Hypothalamus (tissue), 51 donors: ENCODE data around the gene CPM.
A peak's percentile ranks its signal among the peaks of the same experiment; 100 is the strongest.

ENCODE experiments used
- DNase-seq, 51 donors: peaks; one replicate each; lab custom pipeline; 2025; lab: John Stamatoyannopoulos, UW

The CPM gene

DNA sequence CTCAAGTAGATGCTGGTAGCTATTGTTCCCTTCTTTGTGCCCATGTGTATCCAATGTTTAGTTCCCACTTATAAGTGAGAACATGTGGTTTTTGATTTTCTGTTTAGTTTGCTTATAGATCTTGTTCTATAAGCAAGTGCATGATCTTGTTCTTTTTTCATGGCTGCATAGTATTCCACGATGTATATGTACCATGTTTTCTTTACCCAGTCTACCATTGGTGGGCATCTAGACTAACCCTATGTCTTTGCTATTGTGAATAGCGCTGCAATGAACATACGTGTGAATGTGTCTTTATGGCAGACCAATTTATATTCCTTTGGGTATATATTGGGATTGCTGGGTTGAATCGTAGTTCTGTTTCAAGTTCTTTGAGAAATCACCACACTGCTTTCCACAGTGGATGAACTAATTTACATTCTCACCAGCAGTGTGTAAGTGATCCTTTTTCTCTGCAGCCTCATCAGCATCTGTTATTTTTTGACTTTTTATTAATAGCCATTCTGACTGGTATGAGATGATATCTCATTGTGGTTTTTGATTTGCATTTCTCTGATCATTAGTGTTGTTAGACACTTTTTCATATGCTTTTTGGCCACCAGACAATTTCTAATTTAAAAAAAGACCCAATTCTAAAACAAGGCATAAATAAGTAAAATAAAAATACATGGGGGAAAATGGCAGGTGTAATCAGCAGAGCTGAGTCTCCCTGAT is 50.6 kb downstream of the CPM start:
- DNase-seq: no peak

DNA sequence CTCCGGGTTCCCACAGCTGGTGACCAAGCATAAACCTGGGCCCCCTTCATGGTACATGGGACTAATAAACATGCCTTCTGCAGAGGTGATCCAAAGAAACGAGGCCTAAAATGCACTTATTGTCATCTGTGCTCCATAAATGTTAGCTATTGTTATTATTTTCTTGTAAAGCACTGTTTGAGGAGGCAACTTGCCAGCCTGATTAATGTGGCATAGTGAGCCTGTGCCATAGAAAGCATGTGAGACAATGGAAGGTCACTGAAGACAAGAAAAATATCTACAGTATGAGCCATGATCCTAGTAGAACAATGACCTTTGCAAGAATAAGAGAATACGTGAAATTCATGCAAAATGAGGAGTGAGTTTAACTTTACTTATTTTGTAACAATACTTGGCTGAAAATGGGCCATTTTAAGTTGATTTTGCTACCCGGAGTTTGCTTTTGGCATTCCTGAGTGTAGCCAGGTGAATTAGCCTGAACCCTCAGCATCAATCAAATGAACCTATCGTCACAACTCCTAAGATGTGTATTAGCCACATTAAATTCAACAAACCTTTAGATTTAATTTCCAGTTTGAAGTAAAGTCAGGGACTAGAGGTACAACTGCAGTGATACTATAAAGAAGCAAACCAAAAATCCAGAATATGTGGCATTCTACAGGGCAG is 52.2 kb downstream of the CPM start:
- DNase-seq: peak in 2 of 51 donors; percentile 6 to 31

DNA sequence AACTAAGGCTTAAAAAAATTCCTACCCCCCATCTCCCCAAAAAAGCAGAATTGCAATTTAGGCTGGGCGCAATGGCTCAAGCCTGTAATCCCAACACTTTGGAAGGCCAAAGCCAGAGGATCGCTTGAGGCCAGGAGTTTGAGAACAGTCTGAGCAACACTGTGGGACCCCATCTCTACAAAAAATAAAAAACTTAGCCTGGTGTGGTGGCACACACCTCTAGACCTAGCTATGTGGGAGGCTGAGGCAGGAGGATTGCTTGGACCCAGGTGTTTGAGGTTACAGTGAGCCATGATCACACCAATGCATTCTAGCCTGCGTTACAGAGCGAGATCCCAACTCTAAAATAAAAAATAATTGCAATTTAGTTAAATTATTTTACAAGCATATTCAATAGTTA is 54.1 kb downstream of the CPM start:
- no peak for DNase-seq

DNA sequence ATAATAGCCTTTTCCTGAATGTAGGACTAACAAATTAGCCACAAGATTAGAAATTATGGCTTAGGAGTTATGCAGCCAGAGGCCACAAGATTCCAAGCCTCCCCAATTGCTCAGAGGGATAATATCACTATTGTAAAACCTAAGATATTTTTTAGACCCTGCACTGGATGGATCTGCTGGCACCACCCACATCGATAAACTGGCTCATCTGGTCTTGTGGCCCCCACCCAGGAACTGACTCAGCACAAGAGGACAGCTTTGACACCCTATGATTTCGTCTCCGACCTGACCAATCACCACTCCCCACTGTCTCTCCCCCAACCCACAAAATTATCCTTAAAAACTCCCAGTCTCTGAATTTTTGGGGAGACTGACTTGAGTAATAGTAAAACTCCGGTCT is 54.7 kb downstream of the CPM start:
- DNase-seq: no peak

DNA sequence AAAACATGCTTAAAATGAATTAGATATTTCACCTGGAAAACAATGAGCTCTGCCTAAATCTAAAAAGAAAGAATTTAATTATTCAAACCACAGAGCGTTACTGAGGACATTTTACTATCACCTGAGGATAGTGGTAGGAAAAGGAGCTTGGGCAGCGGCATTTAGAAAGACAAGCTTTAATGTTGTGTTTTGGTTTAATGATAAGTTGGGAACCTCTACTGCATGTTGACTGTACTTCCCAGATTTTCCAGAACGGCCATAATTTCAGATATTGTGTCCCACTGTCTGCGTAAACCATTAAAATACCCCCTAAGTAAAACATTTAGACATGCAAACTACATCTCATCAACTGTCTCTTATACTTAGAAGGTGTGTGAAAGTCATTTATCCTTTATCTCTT is 55.4 kb downstream of the CPM start:
- DNase-seq: no peak

DNA sequence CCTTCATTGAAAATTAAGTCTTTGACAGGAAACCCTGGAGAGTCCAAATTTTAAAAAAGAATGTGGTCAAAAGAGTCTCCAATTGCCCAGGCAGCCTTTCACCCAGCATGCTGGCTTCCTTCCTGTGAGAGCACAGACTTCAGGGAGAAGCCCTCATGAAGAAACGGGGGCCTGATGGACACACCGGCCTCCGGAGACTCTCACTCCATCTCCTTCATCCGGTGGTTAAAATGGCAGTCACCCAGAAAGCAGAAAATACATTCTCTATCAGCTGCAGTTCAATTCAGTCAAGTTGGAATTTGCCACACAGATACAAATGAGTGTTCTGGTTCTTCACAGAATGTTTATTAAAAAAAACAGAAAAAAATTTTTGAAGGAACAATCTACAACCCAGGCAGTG is 56.5 kb downstream of the CPM start:
- peak in 14 of 51 donors; percentile 1 to 50 (median 10) for DNase-seq

DNA sequence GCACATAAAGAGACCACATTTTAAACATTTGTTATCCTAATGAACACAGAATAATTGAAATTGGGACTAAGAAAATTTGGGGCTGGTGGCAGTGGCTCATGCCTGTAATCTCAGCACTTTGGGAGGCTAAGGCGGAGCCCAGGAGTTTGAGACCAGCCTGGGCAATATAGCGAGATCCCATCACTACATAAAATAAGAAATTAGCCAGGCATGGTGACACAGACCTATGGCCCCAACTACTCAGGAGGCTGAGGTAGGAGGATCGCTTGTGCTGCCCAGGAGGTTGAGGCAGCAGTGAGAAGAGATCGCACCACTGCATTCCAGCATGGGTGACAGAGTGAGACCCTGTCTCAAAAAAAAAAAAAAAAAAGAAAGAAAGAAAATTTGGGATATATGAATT is 59.7 kb downstream of the CPM start:
- no peak for DNase-seq

DNA sequence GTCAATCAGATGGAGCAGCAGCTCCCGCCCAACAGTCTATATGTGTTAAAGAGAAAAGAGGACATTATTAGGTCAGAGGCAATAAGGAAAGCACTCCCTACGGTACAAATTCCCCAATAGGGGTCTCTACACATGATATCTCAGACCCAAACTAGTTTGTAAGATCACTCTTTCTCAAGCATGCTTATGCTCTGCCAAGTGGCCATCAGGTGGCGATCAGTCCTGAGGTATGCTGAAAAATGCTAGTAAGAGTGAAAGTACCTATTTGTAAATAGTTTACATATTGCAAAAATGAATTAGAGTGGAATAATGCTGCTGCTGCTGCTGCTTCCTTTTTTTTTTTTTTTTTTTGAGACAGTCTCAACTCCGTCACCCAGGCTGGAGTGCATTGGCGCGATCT is 61.0 kb downstream of the CPM start:
- no peak for DNase-seq

DNA sequence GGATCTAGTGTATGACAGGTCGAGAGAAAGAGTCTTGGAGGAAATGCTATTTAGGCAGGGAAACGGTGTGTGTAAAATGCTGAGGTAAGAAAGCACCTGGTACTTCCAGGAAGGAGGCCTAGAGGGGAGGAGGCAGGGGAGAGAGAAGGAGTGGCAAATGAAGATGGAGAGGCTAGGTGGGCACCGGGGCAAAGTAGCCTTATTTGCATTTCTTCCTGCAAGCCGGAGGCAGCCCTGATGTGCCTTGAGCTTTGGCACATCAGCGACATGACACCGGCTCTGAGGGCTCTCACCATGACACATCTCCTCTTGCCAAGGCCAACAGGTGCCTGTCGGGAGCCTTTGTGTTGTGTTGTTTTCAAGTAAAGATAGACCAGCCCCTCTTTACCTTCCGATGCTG is 61.6 kb downstream of the CPM start:
- DNase-seq: no peak

DNA sequence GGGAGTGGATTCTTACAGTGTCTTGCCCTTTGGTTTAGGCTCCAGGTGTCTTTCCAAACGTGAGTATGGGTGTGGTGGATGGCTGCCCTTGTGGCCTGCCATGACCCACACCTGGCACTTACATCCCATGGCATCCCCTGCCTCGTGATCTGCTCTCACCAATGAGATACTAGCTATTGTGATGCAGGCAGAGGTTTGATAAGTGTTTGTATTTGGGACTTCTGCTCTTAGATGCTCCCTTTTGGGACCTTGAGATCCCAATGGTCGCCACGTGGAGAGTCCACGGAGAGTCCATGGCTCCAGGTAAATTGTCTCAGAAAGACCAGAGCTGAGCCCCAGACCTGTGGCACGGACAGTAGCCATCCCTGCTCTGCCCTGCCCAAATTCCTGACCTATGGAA is 62.5 kb downstream of the CPM start:
- DNase-seq: no peak

DNA sequence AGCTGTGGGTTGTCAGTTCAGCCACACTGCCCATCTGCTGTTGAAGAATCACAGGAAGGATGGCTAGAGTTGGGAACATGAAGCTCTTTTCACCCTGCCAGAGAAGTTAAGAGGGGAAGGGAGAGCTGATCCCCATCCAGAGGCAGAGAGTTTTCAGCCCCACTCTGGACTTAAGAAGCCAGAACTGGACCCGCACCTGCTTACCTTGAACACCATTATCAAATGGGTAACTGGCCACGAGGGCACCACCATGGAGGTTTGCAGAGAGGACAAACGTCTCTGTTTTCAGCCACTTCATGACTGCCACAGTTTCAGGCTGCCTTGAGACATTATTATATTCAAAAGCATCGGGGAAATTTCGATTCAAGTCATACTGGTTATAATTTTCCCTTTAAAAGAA is 63.0 kb downstream of the CPM start:
- DNase-seq: no peak

DNA sequence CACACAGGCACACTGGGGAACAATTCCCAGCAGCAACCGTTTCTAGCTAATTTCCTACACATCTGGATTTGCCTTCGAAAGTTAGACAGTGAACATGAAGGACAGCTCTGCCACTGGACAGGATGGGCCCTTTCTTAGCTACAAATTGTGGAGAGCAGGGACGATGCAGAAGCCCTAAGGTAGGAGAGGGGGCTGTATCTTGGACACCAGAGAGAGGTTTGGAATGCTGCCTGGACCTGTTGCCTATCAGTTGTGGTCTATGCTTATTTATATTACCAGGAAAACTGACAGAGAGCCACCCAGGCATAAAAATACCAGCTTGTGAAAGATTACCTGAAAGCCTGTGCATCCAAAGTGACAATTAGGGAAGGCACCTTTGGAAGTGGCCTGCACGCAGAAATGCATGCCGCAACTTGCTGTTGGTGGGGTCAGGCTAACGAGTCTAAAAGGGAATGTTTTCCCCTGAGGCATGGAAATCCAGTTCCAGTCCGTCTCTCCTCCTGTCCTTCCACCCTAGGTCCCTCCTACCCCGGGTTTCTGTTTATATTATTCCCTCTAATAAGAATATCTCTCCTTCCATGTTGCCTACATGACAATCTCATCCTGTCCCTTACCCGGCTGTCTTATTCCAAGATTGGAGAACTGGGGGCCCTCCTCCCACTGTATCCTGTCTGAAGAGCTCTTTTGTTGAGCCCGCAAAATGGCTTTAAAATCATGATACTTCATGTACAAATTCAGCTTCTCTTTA is 64.8 kb downstream of the CPM start:
- DNase-seq: no peak

DNA sequence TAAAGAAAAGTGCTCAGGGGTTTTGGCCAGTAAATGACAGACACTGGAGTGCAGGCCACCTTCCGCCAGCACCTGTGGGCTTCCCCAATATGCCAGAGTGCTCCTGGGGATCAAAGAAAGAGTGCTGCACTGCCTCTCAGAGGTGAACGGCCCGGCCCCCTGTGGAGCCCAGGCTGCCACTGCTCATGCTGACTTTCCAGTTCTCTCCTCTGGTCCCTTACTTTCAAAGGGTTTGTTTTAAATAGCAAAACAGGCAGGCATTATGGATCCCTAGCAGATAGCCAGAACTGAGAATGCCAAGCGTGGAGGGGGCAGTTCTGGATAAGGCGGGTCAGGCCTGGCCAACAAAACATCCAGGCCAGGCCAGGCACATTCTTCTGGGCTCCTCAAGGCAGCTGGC is 65.4 kb downstream of the CPM start:
- no peak for DNase-seq

DNA sequence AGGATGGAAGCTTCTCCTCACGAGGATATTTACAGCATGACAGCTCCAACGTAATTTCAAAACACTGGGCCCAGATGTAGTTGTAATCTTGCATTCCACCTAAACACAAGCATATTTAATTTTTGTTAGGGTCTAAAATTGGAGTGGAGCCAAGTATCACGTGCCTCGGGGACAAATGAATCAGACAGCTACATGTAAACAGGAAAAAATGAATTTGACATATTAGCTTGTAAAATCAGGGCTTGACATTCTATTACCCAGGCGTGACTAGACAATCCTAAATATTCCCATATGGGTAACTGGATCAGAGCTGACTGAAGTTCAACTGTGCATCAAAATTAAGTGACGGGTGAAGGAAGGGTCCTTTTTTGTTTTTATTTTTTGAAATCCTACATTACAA is 66.0 kb downstream of the CPM start:
- no peak for DNase-seq

DNA sequence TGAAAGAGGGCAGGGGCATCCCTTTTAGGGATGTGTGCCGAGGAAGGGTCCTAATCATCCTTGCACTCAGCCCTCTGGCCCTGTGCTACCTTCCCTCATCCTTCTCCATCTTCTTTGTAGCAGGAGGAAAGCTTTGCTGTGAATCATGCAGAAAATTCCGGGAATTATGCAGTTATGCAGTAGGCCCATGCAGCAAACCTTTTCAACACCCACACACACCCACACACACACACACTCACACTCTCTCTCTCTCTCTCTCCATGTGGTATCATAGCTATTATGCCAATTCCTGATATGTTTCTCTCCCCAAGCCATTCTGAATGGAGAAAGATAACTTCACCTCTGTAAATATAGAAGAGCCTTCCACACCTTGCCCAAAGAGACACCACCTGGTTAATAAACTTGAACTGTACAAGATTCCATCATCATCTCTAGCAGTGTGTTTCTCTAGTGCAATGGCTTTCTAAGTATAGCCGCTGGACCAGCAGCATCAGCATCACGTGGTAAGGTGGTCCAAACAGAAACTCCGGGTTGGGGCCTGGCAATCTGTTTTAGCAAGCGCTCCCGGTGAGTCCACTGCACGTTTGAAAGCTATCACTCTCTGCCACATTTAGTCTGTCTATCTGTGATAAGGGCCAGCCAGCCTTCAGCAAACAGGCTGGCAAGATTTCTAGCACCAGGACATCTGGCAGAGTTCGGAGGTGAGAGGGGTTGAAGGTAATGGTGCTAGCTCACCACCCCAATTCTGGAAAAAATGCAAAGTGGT is 67.4 kb downstream of the CPM start:
- DNase-seq: no peak

DNA sequence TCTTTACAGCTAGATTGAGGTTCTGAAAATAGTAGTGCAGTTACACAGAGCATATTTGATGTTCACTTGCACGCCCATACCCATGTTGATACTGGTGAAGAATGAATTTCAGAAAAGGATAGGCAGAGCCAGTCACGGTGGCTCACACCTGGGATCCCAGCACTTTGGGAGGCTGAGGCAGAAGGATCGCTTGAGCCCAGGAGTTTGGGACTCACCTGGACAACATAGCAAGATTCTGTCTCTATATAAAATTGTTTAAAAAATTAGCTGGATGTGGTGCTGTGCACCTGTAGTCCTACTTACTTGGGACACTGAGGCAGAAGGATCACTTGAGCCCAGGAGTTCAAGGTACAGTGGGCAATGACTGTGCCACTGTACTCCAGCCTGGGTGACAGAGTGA is 68.4 kb downstream of the CPM start:
- no peak for DNase-seq

DNA sequence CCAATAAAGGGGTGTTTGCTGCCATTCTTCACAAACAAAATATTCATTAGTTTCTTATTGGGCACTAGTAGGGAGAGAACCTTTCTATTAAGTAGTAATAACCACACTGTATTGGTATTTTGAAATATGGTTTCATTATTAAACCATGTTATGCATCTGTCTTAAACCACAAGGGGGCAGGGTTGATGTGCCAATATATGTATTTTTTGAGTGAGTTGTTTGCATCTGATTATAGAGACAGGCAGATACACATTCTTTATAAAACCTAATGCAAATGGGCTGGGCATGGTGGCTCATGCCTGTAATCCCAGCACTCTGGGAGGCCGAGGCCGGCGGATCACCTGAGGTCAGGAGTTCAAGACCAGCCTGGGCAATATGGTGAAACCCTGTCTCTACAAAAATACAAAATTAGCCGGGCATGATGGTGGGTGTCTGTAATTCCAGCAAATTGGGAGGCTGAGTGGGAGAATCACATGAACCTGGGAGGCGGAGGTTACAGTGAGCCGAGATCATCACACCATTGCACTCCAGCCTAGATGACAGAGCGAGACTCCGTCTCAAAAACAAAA is 69.0 kb downstream of the CPM start:
- peak in 3 of 51 donors; percentile 4 to 48 (median 5) for DNase-seq

DNA sequence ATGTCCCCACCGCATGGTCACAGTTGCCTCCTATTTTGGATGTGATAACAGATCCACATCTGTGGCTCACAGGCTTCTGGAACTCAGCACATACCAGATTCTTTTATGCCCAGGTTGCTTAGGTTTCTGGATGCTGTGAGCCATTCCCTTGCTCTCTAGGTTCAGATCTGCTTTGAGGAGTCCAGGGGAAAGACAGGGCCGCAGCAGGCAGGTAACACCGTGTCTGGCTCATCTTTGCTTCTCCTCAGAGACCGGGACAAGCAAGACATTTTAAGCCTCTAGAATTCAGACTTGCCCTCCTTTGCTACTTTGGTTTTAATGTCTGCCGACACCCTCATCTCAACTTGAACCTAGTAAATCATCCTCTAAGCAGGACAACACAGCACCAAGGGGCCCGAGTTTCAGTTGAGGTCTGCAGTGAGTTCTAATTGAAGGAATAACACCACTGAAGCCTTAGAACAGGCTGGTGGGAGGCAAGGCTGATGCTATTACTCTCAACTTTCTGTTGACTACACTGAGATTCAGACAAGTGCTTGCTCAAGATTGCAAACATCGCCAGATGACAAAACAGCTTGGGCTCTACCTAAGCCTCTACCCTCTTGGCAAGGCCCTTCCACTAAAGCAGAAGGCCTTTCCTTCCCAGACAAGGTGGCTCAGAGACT is 69.7 kb downstream of the CPM start:
- no peak for DNase-seq

DNA sequence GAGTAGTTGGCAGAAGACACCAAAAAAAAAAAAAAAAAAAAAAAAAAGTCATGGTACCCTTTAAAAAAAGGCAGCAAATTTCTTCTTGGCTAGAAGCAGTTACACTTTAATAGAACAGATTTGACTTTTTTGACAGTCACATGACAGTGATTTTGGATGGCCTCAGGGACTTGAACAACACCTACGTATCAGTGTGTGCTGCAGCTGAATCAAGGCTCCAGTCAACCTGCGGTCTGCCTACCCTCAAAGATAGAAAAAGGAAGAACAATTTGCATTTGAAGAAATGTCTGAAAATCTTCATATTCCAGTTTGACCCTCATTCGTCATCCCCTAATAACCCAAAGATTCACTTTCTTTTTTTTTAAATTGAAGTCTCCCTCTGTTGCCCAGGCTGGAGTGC is 71.1 kb downstream of the CPM start:
- no peak for DNase-seq

DNA sequence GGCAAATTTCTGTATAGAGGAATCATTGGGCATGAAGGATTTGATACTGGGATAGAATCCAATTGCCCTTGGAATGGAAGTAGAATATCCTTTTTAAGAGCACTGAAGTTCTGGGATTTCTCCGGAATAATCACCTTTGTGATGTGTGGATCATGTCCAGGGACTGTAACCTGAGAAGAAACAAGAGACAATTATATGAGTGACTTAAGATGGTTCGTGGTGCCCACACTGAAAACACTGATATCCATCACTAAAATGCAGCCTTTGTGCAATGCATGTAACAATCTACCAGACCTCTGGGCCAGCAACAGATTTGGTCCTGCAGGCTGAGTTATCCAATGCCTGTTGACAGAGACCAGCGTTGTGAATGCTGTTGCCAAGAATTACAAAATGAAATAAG is 76.5 kb downstream of the CPM start:
- no peak for DNase-seq
